Measurements from ENCODE around the gene C2orf49.

C2orf49 gene

GRCh38 chr2:105383432-105384166 is 46.3 kb downstream of the C2orf49 start:
- peak; percentile 37 for DNase-seq

DNA sequence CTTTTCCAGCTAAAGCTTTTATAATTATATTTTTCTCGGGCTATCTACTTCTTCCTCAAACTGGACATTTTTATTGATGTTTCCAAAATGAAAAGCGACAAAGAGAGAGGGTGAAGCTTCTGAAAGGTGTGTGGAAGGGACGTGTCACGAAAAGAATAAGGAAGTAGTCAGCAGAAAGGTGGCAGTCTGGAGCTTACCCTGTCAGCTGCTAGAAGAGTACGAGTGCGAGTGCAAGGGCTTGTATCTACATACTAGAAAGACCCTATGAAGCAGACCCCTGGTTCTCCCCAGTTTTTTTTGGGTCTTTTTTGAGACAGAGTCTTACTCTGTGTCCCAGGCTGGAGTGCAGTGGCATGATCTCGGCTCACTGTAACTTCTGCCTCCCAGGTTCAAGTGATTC is 46.9 kb downstream of the C2orf49 start:
- DNase-seq = peak; percentile 12

GRCh38 chr2:105384861-105385260 is 47.5 kb downstream of the C2orf49 start:
- DNase-seq = no peak

GRCh38 chr2:105385731-105386540 is 48.6 kb downstream of the C2orf49 start:
- DNase-seq = no peak

DNA sequence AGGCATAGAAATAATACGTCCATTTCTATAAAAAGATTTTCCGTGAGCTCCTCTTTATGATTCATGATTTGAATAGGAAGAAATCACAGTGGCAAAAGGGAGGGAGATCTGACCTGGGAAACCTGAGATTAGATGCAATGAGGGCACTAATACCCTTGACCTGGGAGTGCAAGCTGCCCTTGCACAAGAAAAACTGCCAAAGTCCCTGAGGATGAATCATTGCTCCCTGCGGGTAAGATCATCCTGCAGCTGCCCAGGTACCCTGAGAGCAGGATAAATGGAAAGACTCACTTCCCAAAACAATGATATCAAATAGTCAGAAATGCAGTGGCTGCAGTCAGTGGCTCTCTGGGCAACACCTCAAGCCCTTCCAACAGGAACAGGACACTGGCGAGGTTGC is 49.9 kb downstream of the C2orf49 start:
- DNase-seq = no peak

GRCh38 chr2:105388971-105389381 is 51.6 kb downstream of the C2orf49 start:
- no peak for DNase-seq

- no peak for DNase-seq
These were observed 53.1 kb downstream of the C2orf49 start for GRCh38 chr2:105390454-105390853.

GRCh38 chr2:105391058-105391627 is 53.8 kb downstream of the C2orf49 start:
- DNase-seq = no peak

DNA sequence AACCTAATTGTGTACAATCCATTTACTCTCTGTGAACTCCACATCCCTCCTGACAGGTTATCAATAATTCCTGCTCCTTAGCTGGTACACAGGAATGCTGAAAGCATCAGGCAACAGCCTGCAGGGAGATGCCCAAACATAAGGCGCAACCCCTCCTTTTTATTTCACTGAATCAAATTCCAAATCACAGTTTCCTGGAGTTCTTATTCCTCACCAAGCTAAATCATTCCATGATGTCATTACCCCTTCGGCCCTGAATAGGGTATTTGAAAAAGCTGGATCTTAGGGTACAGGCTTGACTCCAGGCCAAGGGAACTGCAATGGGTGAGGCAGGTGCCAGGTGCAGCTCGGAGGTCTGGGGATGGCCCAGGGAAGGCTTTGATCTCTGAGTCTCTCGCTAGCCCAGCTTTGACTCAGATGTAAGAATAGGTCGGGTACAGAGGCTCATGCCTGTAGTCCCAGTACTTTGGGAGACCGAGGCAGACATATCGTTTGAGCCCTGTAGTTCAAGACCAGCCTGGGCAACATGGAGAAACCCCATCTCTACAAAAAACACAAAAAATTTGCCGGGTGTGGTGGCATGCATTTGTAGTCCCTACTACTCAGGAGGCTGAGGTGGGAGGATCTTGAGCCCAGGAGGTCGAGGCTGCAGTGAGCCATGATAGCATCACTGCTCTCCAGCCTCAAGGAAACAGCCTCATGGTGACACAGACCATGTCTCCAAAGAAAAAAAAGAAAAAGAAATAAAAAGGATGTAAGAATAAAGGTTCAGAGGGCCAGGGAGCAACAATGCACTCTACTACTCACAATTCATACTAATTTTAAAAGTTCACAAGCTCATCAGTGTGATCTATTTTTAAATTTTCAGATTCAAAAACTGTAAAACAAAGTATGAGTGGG is 54.7 kb downstream of the C2orf49 start:
- no peak for DNase-seq

DNA sequence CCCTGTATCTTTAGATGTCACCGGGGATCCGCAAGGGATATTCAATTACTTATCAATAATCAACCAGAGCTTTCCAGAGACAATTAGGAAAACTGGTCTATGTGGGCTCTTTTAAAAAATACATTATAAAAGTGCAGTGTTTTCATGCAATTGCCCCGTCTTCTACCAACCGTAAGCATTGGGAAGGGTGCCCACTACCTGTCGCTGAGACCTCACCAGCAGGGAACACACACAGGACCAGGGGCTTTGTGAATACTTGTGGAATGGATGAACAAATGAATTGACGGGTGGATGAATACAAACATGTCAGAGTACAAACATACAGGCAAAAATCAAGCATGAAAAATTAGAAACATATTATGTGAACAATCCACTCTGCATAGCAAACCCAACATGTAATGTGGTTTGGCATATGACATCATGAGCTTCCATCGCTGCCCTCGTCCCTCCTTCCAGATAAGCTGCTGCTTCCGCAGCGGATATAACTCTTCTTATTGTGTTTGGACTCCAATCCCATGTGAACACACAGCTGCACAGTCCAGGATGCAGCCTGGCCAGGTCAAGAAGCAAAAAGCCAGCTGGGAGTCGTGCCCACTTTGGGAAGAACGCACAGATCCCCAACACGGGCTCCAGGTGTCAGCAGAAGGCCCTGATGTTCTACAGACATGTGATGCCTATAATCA is 56.2 kb downstream of the C2orf49 start:
- DNase-seq = no peak

DNA sequence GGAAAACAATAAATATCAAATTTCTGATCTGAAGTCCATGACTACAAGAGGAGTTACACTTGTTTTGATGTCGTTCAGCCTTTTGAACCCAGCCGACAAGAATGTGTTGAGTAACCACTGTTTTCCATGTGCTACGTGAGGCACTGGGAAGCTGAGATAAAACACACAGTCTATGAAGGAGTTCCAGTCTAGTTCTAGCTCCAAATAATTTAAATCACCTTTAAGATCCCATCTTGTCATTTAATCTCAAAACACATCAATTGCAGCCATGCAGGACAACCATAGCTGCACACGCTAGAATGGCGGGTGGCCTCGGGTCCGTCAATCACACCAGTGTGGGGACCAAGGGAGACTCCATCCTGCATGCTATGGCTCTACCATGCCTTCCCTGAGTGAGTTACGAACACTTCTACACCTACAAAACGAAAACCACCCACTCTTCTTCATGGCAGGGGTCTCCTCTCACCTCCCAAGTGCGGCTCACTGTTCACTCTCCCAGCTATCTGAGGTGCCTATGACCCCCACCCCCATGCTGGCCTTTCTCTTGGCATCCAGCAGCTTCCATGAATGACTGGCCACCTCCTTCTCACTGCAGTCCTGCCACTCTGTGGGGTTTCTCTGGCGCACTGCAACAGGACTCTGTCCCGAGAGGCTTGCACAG is 57.7 kb downstream of the C2orf49 start:
- no peak for DNase-seq

DNA sequence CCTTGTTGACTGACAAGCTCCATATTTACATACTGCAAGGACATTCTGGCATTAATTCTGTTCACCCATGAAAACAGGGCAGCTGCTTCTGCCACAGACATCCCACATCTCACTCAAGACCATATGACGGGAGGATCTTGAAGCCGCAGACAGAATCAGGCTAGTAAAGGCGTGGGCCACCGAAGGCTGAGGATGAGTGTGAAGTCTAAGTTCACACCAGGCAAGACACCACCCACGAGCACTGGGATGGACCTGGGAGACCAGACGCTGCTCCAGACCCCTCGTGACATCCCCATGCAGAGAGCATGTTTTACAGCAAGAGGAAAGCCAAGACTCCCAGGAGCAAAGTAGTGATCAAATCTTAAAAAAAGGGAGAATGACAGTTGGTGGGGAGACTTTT is 58.4 kb downstream of the C2orf49 start:
- DNase-seq = no peak

GRCh38 chr2:105396254-105397024 is 59.1 kb downstream of the C2orf49 start:
- DNase-seq = no peak

- no peak for DNase-seq
These were observed 59.8 kb downstream of the C2orf49 start for GRCh38 chr2:105397025-105397722.

- DNase-seq = no peak
These were observed 60.6 kb downstream of the C2orf49 start for GRCh38 chr2:105397953-105398335.

DNA sequence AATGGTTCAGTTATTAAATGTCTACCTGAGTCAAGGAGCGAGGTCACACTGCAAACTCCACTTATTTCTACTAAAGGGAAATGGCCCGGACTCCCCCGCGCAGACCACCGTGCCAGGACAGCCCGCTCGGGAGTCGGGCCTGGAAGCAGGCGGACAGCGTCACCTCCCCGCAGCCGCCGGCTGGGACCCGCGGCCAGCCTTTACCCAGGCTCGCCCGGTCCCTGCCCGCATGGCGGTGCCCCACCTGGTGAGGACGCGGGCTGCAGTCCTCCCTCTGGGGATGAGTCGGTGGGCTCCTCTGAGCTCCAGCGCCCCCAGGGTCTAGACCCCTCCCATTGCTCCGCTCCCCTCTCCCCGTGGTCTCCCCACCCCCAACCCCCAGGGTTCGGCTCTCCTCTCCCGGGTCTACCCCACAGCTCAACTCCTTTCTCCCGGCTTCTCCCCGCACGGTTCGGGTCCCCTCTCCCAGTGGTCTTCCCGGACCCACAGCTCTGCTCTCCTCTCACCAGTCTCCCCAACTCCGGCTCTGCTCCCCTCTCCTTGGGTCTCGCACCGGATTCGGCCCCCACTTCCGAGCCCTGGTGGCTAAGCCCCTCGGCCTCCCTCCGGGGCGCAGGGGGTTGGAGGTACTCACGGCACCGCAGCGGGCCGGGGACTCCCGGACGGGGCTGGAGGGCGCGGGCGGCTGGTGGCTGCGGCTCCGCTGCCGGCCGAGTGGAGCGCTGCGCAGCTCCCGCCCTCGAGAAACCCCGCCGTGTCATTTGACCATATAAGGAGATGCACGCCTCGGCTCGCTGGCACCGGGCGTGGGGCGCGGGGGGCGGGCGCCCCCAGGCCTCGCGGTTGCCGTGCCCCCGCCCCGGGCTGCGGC is 61.2 kb downstream of the C2orf49 start, which contains the start of gene FHL2:
Gene FHL2 (minus strand): TSS at position 716 of the 871 bp plus-strand sequence. CDS start 12,535 bp downstream, outside the sequence.
- DNase-seq = peak; percentile 91
